Measurements from ENCODE around the gene C14orf180. TPM values are rescaled to one million over a fixed set of nuclear protein-coding genes. Genes with fewer than 3 reads are reported as not detected.

Gene C14orf180
- total RNA-seq, 1 donor: not detected

GRCh38 chr14:104589338-104590195, 10.0 kb downstream of the C14orf180 start:
- Histone ChIP-seq H3K4me1 (ENCODE audit: insufficient read depth, low read length) (no peaks in the 10 kb centered on the region), H3K4me3 (ENCODE audit: low read length) (no peak overlapping the region), H3K9me3 (ENCODE audit: low read depth, low read length) (no peaks in the 10 kb centered on the region), H3K27me3 (ENCODE audit: insufficient read depth, low read length) (no peaks in the 10 kb centered on the region)

GRCh38 chr14:104590240-104590965, 10.8 kb downstream of the C14orf180 start:
- no peaks in the 10 kb centered on the region for H3K9me3 ChIP-seq (ENCODE audit: low read depth, low read length)
- H3K27me3 ChIP-seq (ENCODE audit: insufficient read depth, low read length): no peaks in the 10 kb centered on the region
- H3K4me3 ChIP-seq (ENCODE audit: low read length): no peak overlapping the region
- H3K4me1 ChIP-seq (ENCODE audit: insufficient read depth, low read length): no peaks in the 10 kb centered on the region

GRCh38 chr14:104591031-104591430, 11.5 kb downstream of the C14orf180 start:
- no peaks in the 10 kb centered on the region for H3K4me1 ChIP-seq (ENCODE audit: insufficient read depth, low read length)

DNA sequence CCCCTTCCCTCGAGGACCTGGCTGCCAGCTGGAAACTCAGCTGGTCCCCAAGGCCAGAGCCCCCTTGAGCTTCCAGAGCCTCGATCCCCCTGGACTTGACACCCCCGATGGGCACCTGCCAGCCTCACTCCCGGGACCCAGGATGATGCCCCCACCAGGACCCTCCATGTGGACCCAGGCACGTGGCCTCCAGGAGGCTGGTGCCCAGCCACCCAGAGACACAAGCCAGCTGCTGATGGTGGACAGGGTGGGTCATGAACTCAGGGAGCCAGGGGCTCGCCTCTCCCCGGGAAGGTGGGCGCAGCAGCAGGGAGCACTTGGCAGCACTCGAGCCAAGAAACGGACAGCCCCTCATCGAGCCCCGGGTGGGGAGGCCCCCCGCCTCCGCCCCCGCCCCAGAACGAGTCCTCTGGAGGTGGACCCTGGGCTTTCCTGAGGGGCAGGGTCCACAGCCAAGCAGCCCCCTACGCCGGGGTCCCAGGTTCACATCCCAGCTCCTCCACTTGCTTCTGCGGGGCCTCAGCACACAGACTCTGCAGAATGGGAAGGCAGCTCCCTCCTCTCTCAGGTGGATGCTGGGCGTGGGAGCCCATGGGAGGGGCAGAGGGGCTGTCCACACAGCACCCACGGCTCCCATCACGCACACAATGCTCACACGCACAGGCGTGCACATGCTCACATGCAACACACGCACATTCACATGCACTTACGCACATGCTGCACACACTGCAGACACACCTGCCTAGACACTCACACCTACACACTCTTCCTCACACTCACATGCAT, 12.1 kb downstream of the C14orf180 start:
- Histone ChIP-seq H3K4me1 (ENCODE audit: insufficient read depth, low read length) (no peaks in the 10 kb centered on the region), H3K9me3 (ENCODE audit: low read depth, low read length) (no peaks in the 10 kb centered on the region), H3K4me3 (ENCODE audit: low read length) (no peak overlapping the region), H3K27me3 (ENCODE audit: insufficient read depth, low read length) (no peaks in the 10 kb centered on the region)

More at GRCh38 chr14:104591031-104591430, 11.5 kb downstream of the C14orf180 start:
- Histone ChIP-seq H3K9me3 (ENCODE audit: low read depth, low read length) (no peaks in the 10 kb centered on the region), H3K4me3 (ENCODE audit: low read length) (no peak overlapping the region), H3K27me3 (ENCODE audit: insufficient read depth, low read length) (no peaks in the 10 kb centered on the region)

DNA sequence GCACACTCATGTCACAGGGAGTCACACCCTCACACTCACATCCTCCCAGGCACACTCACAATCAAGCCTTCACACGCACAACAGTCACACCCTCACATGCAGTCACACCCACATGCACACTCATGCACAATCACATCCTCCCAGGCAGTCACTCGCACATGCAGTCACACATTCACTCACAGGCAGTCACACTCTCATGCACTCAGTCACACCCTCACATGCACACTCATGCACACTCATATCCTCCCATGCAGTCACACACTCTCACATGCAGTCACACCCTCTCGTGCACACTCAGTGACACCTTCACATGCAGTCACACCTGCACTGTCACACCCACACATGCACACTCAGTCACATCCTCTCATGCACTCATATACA, 12.7 kb downstream of the C14orf180 start:
- no peaks in the 10 kb centered on the region for H3K27me3 ChIP-seq (ENCODE audit: insufficient read depth, low read length)
- no peaks in the 10 kb centered on the region for H3K9me3 ChIP-seq (ENCODE audit: low read depth, low read length)
- H3K4me3 ChIP-seq (ENCODE audit: low read length): no peak overlapping the region
- no peaks in the 10 kb centered on the region for H3K4me1 ChIP-seq (ENCODE audit: insufficient read depth, low read length)

GRCh38 chr14:104592785-104593184, 13.2 kb downstream of the C14orf180 start:
- H3K9me3 ChIP-seq (ENCODE audit: low read depth, low read length): no peaks in the 10 kb centered on the region
- no peaks in the 10 kb centered on the region for H3K4me1 ChIP-seq (ENCODE audit: insufficient read depth, low read length)
- no peak overlapping the region for H3K4me3 ChIP-seq (ENCODE audit: low read length)
- no peaks in the 10 kb centered on the region for H3K27me3 ChIP-seq (ENCODE audit: insufficient read depth, low read length)

DNA sequence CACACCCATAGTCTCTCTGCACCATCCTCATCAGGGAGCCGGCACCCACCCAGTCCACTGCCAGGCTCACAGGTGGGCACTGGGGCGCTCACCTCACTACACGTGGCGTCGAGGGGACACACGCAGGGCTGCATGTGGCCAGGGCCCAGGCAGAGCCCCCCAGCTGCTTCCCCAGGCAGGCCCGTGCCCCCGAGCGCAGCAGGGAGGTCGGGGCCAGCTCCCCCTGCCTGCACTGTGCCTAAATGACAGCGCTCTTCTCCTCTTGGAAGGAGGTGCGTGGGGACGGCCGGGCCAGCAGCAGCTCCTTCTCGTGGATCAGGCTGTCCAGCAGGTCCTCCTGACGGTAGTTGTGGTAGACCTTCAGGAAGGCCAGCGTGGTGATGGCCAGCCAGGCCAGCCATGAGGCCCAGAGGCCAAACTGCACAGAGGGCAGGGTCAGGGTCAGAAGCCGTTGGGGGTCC, 13.7 kb downstream of the C14orf180 start:
- Histone ChIP-seq H3K9me3 (ENCODE audit: low read depth, low read length) (no peaks in the 10 kb centered on the region), H3K27me3 (ENCODE audit: insufficient read depth, low read length) (no peaks in the 10 kb centered on the region), H3K4me1 (ENCODE audit: insufficient read depth, low read length) (no peaks in the 10 kb centered on the region), H3K4me3 (ENCODE audit: low read length) (no peak overlapping the region)

DNA sequence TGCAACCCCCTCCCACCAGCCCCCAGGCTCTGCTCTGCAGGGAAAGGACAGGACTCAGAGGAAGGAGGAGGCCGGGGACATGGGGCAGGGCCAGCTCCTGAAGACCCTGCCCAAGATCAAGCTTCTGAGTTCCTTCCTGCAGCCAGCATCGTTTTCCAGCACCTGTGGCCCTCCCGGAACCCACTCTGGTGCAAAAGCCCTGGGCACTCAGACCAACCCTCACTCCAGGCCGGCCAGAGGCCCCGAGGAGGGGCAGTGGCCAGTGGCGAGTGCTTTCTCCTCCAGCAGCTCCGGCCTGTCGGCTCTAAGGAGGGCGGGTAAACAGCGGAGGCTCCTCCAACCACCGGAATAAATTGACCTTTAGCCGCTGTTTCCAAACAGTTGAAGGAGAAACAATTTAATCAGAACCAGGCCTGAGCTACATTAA, 14.2 kb downstream of the C14orf180 start:
- H3K4me3 ChIP-seq (ENCODE audit: low read length): no peak overlapping the region
- no peaks in the 10 kb centered on the region for H3K9me3 ChIP-seq (ENCODE audit: low read depth, low read length)
- H3K27me3 ChIP-seq (ENCODE audit: insufficient read depth, low read length): no peaks in the 10 kb centered on the region
- H3K4me1 ChIP-seq (ENCODE audit: insufficient read depth, low read length): no peaks in the 10 kb centered on the region

- H3K4me3 ChIP-seq (ENCODE audit: low read length): no peak overlapping the region
- no peaks in the 10 kb centered on the region for H3K9me3 ChIP-seq (ENCODE audit: low read depth, low read length)
- H3K4me1 ChIP-seq (ENCODE audit: insufficient read depth, low read length): no peaks in the 10 kb centered on the region
- no peaks in the 10 kb centered on the region for H3K27me3 ChIP-seq (ENCODE audit: insufficient read depth, low read length)
Observed at GRCh38 chr14:104594310-104595046, 14.9 kb downstream of the C14orf180 start.

DNA sequence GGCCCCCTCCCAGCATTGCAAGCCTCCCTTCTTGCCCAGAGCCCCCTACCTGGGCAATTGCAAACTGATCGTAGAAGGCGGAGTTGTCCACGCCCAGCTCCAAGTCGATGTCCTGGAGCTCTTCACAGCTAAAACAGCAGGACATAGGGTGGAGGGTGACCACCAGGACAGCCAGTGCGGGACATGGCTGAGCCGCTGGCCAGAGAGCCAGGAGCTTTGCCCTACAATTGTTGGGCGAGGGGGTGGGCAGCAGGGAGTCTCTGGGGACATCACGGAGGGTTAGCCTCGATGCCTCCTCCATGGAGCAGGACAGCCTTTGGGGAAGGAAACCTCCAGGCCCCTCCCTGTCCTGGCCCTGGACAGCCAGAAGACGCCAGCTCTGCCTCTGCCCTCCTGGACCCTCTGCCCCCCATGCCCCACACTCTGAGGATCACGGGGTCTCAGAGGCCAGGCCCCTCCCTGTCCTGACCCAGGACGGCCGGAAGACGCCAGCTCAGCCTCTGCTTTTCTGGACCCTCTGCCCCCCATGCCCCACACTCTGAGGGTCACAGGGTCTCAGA, 15.6 kb downstream of the C14orf180 start:
- no peaks in the 10 kb centered on the region for H3K4me1 ChIP-seq (ENCODE audit: insufficient read depth, low read length)
- H3K27me3 ChIP-seq (ENCODE audit: insufficient read depth, low read length): no peaks in the 10 kb centered on the region
- no peak overlapping the region for H3K4me3 ChIP-seq (ENCODE audit: low read length)
- H3K9me3 ChIP-seq (ENCODE audit: low read depth, low read length): no peaks in the 10 kb centered on the region

DNA sequence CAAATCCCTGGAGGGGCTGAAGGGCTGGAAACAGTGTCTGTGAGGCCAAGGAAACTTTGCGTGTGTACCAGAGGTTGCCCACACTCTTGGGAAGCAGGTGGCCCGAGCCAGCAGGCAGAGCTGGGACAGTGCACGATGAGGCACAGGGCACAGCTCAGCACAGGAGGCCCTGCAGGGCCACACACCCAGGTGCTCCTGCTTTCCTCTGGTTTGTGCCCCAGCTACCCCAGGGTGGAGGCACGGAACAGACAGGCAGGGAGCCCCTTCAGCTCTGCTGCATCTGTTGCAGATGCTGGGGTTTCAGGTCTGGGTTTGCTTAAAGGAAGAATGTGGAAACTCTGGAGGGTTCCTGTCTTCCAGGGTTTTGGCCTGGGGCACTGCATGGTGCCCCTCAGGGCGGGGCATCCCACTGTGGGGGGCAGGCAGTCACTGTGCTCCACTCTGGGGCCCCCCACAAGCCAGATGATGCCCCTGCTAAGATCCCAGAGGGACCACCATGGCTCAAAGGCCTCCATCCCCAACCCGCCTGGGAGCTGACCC, 16.4 kb downstream of the C14orf180 start:
- Histone ChIP-seq H3K4me1 (ENCODE audit: insufficient read depth, low read length) (no peaks in the 10 kb centered on the region), H3K4me3 (ENCODE audit: low read length) (no peak overlapping the region), H3K27me3 (ENCODE audit: insufficient read depth, low read length) (no peaks in the 10 kb centered on the region), H3K9me3 (ENCODE audit: low read depth, low read length) (no peaks in the 10 kb centered on the region)

DNA sequence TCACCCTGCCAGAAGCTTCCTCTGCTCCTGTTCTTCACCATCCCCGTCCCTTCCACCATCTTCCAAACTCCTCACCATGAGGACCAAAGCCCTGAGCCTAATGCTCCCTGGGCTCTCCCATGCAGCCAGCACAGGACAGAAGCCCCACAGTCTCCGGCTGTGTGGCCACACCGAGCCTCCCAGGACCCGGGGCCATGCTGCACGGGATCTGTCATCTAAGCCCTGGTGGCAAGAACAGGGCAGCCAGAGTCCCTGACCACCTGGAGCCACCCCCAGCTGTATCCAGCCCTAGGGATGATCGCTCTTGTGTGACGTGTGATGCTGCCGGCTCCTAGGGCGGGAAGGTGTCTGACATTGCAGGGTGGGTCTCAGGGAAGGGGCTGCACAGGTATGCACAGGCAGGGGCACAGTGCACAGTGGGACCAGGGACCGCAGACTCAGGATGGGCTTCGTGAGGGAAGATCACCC, 16.9 kb downstream of the C14orf180 start:
- Histone ChIP-seq H3K4me1 (ENCODE audit: insufficient read depth, low read length) (no peaks in the 10 kb centered on the region), H3K27me3 (ENCODE audit: insufficient read depth, low read length) (no peaks in the 10 kb centered on the region), H3K9me3 (ENCODE audit: low read depth, low read length) (no peaks in the 10 kb centered on the region), H3K4me3 (ENCODE audit: low read length) (no peak overlapping the region)

DNA sequence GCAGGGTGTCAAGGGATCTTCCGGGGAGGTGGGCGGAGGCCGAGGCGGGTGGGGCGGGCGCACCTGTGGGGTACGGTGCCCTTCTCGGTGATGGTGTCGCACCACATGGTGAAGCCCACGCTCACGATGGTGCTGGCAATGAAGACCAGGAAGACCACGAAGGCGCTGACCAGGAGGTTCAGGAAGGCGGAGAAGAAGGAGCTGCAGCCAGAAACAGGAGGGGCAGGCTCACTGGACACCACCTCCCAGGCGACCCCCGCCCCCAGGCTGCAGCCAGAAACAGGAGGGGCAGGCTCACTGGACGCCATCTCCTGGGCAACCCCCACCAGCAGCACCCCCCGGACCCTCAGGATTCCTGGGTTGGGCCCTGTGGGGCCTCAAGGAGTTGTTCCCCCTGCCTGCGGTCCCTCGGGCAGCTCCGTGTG, 17.4 kb downstream of the C14orf180 start:
- H3K4me3 ChIP-seq (ENCODE audit: low read length): no peak overlapping the region
- H3K27me3 ChIP-seq (ENCODE audit: insufficient read depth, low read length): no peaks in the 10 kb centered on the region
- no peaks in the 10 kb centered on the region for H3K4me1 ChIP-seq (ENCODE audit: insufficient read depth, low read length)
- no peaks in the 10 kb centered on the region for H3K9me3 ChIP-seq (ENCODE audit: low read depth, low read length)

GRCh38 chr14:104597576-104597975, 18.0 kb downstream of the C14orf180 start:
- Histone ChIP-seq H3K9me3 (ENCODE audit: low read depth, low read length) (no peaks in the 10 kb centered on the region), H3K27me3 (ENCODE audit: insufficient read depth, low read length) (no peaks in the 10 kb centered on the region), H3K4me3 (ENCODE audit: low read length) (no peak overlapping the region), H3K4me1 (ENCODE audit: insufficient read depth, low read length) (no peaks in the 10 kb centered on the region)
